ENCODE results near the gene FBXO7. TPM values are rescaled to one million over a fixed set of nuclear protein-coding genes. Genes with fewer than 3 reads are reported as not detected.
A peak's percentile ranks its signal among the peaks of the same experiment; 100 is the strongest.

The FBXO7 gene
- 100 to 1,000 TPM in 1 of 2 donors, 10 to 100 TPM in 1; 96.1 to 103 TPM for total RNA-seq

DNA sequence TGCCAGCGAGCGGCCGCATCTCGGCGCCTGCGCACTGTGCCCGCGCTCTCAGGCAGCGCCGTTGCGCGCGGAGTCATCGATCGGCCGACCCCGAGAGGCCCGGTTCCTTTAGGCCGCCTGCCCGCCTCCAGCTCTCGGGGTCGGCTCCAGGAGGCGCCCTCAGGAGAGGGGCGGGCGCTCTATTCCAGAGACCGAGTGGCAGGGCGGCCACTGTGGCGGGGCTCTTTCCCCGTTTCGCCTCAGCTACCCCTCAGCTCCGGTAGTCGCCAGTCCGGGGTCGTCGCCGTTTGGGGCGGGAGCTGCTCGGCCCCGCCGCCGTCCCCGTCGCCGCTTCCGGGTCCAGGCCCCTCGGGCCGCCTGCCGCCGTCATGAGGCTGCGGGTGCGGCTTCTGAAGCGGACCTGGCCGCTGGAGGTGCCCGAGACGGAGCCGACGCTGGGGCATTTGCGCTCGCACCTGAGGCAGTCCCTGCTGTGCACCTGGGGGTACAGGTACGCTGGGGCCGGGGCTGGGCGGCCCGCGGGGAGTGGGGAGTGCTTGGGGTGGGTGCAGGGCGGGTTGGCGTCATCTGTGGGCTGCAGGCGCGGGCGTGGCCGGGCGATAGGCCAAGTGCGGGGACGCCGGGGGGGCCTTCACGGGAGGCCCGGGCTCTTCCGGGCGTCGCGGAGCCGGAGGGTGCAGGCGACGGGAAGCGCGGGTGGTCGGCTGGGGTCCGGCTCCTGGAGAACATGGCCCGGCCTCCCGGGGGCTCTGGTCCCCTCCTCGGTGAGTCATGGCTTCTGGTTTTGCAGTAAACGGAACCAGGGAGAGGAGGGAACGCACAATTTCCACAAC, at the start of gene FBXO7:
FBXO7 (plus strand) TSS at position 177 of the 833 bp plus-strand sequence; CDS start at position 369, 192 bp downstream.
- H3K27me3 Mint-ChIP-seq (ENCODE audit: low read depth), result no peaks in the 10 kb centered on the region
- H3K9me3 Mint-ChIP-seq, result no peaks in the 10 kb centered on the region
- ATAC-seq (replicated peaks in 1 of 2), result peak; percentile 85 to 87
- H3K4me1 Mint-ChIP-seq (ENCODE audit: low read depth), result peaks cover 22% of the 10 kb centered on the region
- H3K36me3 Mint-ChIP-seq (ENCODE audit: insufficient read depth in 2 of 2), result peaks cover under 1 to 1% of the 10 kb centered on the region in 2 donors
- DNase-seq, result peak; percentile 90
- peak within 1 kb of the TSS; percentile 90 to 95 for H3K4me3 Mint-ChIP-seq
- H3K27ac Mint-ChIP-seq, result peak within 1 kb of the TSS; percentile 98

DNA sequence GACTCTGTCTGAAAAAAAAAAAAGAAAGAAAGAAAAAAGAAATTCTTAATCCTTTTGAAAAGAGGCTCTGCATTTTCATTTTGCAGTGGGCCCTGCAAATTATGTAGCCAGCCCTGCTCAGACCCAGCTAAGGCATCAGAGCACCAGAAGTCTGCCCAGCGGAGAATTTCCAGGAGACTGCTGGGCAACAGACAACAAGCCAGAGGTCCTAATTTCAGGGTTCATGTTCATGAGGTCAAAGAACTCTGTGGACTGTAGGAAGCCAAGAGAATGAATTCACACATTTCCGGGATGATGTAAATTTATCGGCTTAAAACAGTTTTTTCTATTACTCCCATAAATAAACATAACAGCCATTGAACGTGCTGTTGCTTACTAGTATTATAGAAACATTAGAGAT, 47.7 kb upstream of the FBXO7 start:
- H3K4me1 Mint-ChIP-seq (ENCODE audit: low read depth), result peaks cover 8% of the 10 kb centered on the region
- H3K27ac Mint-ChIP-seq, result no peak overlapping the region
- no peak for DNase-seq
- ATAC-seq (replicated peaks in 1 of 2), result no peak
- H3K27me3 Mint-ChIP-seq (ENCODE audit: low read depth), result peaks cover 25% of the 10 kb centered on the region
- H3K9me3 Mint-ChIP-seq, result no peaks in the 10 kb centered on the region
- no peaks in the 10 kb centered on the region for H3K36me3 Mint-ChIP-seq (ENCODE audit: insufficient read depth in 2 of 2)
- no peak overlapping the region for H3K4me3 Mint-ChIP-seq

DNA sequence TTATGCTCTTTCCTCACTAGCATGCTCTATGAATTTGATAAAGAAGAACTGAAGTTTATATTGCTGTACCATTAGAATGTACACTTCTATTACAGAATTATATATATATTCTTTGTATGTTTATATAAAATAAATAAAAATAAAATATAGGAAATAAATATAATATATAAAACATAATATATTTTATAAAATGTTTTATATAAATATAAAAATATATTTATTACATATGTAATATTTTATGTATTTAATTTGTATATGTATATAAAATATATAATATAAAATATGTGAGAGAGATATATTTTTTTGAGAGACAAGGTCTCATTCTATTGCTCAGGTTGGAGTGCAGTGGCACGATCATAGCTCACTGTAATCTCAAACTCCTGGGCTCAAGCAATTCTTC, 44.3 kb upstream of the FBXO7 start:
- no peak overlapping the region for H3K4me3 Mint-ChIP-seq
- no peak for DNase-seq
- no peaks in the 10 kb centered on the region for H3K9me3 Mint-ChIP-seq
- H3K36me3 Mint-ChIP-seq (ENCODE audit: insufficient read depth in 2 of 2), result no peaks in the 10 kb centered on the region
- no peak overlapping the region for H3K27ac Mint-ChIP-seq
- peaks cover 8% of the 10 kb centered on the region for H3K4me1 Mint-ChIP-seq (ENCODE audit: low read depth)
- peaks cover 9% of the 10 kb centered on the region for H3K27me3 Mint-ChIP-seq (ENCODE audit: low read depth)
- ATAC-seq (replicated peaks in 1 of 2), result no peak

DNA sequence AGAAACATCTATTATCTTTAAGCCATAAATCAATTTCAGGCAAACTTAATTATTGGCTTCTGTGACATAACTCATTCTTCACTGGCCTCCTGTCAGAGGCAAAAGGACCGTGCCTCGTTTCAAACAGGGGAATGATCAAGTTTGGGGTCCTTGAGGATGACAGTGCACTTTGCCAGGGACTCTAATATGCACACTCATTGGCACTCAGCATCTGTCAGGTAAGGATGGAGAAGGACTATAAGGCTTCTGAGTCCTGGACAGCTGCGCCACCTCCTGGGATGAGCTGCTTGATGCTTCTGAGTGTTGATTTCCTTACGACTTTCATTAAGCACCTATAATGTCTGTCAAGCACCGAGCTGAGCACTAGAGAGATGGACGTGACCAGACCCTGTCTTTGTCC, 30.5 kb upstream of the FBXO7 start:
- peaks cover 9% of the 10 kb centered on the region for H3K27me3 Mint-ChIP-seq (ENCODE audit: low read depth)
- H3K27ac Mint-ChIP-seq, result no peak overlapping the region
- H3K9me3 Mint-ChIP-seq, result no peaks in the 10 kb centered on the region
- no peaks in the 10 kb centered on the region for H3K4me1 Mint-ChIP-seq (ENCODE audit: low read depth)
- no peak overlapping the region for H3K4me3 Mint-ChIP-seq
- DNase-seq (peak; percentile 4 to 14), ATAC-seq (replicated peaks in 1 of 2) (no peak)
- H3K36me3 Mint-ChIP-seq (ENCODE audit: insufficient read depth in 2 of 2), result no peaks in the 10 kb centered on the region

DNA sequence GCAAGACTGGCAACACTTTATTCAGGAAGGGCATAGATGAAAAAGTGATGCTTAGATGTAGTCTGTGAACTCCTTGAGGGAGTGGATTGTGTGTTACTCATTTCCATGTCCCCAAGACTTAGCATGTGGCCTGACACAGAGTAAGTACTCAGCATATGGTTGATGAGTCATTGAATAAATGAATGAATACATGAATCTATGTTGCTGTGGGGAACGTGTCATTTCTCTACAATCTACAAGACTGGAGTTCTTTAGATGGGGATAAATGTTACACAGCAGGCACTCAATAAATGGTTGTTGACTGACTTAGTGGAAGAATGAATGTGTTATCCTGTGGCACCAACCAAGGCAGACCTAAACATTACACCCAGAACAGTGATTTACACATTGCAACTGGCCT, 28.3 kb upstream of the FBXO7 start:
- Mint-ChIP-seq H3K27me3 (ENCODE audit: low read depth) (peaks cover 9% of the 10 kb centered on the region), H3K27ac (no peak overlapping the region), H3K36me3 (ENCODE audit: insufficient read depth in 2 of 2) (no peaks in the 10 kb centered on the region), H3K4me3 (no peak overlapping the region), H3K9me3 (no peaks in the 10 kb centered on the region), H3K4me1 (ENCODE audit: low read depth) (no peaks in the 10 kb centered on the region)
- ATAC-seq (replicated peaks in 1 of 2) (peak; percentile 81 to 93), DNase-seq (no peak)

DNA sequence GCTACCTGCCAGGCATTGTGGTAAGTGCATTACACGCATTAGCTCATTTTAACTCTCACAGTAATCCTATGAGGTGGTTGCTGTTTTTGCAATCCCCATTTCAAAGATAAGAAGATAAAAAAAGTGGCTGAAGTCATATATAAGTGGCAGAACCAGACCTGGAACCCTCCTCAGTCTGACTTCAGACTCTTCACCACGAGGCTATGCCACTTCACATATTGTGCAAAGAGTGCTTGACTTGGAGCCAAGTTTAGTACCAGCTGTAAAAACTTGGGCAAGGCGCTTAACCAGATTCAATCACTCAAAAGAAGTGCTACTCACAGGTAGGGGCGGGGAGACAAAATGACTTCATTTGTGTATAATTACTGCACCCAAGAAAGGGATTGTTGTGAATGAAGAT, 25.6 kb upstream of the FBXO7 start:
- Mint-ChIP-seq H3K36me3 (ENCODE audit: insufficient read depth in 2 of 2) (no peaks in the 10 kb centered on the region), H3K27me3 (ENCODE audit: low read depth) (peaks cover 17% of the 10 kb centered on the region), H3K27ac (no peak overlapping the region), H3K9me3 (no peaks in the 10 kb centered on the region), H3K4me1 (ENCODE audit: low read depth) (no peaks in the 10 kb centered on the region), H3K4me3 (no peak overlapping the region)
- ATAC-seq (replicated peaks in 1 of 2) (no peak), DNase-seq (no peak)

DNA sequence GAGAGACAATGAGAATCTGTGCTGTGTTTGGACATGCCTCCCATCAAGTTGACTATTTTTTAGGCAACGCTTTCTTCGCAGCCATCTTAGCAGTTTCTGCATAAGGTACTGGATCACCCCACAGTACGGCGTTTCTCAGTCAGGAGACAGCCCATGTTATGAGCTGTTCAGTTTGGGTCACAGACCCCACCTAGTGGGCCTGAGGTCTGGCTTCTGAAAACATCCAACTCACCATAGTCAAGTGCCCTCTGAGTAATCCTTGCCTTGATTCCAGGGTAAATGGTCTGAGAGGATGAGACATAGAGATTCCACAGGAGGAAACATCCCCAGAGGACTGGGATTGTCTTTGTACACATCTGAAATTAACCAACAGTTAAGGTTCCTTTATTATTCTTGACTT, 17.6 kb upstream of the FBXO7 start:
- no peak for ATAC-seq (replicated peaks in 1 of 2)
- peaks cover 65% of the 10 kb centered on the region for H3K27me3 Mint-ChIP-seq (ENCODE audit: low read depth)

DNA sequence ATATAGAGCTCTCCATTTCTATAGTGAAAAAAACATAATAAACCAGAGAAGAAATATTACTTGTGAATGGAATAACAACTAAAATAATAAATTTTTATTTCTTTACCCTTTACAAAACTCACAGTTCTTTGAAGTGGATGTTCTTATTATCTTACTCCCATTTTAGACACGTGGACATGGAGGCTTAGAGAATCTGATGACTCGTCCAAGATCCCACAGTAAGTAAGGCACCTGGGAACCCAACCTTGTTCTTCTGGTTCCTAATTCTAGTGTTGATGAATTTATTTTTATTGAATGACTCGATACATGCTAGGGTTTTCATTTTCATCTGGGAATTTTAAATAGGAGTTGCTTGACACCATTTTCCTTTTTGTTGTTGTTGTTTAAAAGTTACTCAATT, 12.2 kb upstream of the FBXO7 start:
- H3K4me3 Mint-ChIP-seq, result no peak overlapping the region

More for the DNA sequence above, 17.6 kb upstream of the FBXO7 start:
- Mint-ChIP-seq H3K4me3 (no peak overlapping the region), H3K27ac (no peak overlapping the region), H3K4me1 (ENCODE audit: low read depth) (no peaks in the 10 kb centered on the region), H3K9me3 (no peaks in the 10 kb centered on the region), H3K36me3 (ENCODE audit: insufficient read depth in 2 of 2) (no peaks in the 10 kb centered on the region)
- DNase-seq, result no peak

DNA sequence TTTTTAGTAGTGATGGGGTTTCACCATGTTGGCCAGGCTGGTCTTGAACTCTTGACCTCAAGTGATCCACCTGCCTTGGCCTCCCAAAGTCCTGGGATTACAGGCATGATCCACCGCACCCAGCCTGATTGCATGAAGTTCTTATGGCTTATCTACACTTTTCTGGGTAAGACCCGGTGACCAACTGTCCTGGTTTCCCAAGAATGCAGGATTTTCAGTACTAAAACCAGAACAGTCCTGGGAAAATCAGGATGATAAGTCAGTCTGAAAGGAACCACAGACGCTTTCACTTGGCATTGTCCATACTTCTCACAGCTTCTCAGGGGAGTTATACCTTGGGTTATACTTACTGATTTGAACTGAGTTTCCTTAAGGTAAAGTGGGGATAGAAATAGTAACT, 8.9 kb upstream of the FBXO7 start:
- Mint-ChIP-seq H3K9me3 (no peaks in the 10 kb centered on the region), H3K27me3 (ENCODE audit: low read depth) (peaks cover 42% of the 10 kb centered on the region), H3K36me3 (ENCODE audit: insufficient read depth in 2 of 2) (no peaks in the 10 kb centered on the region), H3K4me1 (ENCODE audit: low read depth) (no peaks in the 10 kb centered on the region), H3K27ac (no peak overlapping the region), H3K4me3 (no peak overlapping the region)
- DNase-seq (no peak), ATAC-seq (replicated peaks in 1 of 2) (no peak)

More for the DNA sequence above, 12.2 kb upstream of the FBXO7 start:
- ATAC-seq (replicated peaks in 1 of 2) (no peak), DNase-seq (no peak)
- H3K27ac Mint-ChIP-seq, result no peak overlapping the region
- H3K9me3 Mint-ChIP-seq, result no peaks in the 10 kb centered on the region
- no peaks in the 10 kb centered on the region for H3K36me3 Mint-ChIP-seq (ENCODE audit: insufficient read depth in 2 of 2)
- no peaks in the 10 kb centered on the region for H3K4me1 Mint-ChIP-seq (ENCODE audit: low read depth)
- peaks cover 58% of the 10 kb centered on the region for H3K27me3 Mint-ChIP-seq (ENCODE audit: low read depth)

DNA sequence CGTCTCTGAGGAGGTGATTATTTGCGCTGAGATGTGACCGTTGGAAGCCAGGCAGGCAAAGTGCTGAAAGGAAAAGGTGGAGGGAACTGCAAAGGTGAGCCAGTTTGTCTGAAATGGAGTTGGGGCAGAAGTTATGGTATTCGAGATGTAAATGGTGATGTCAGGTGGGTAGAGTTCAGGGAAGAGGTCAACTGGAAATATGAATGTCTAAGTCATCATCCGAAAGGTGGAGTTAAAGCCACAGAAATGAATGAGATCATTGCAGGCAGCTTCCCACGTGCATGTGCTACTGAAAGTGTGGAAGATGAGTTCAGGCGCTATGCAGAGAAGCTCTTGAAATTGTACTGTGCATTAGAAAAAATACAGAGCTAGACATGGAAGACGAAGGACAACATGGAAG, 8.1 kb upstream of the FBXO7 start:
- Mint-ChIP-seq H3K9me3 (no peaks in the 10 kb centered on the region), H3K4me3 (no peak overlapping the region), H3K27ac (no peak overlapping the region), H3K36me3 (ENCODE audit: insufficient read depth in 2 of 2) (no peaks in the 10 kb centered on the region), H3K4me1 (ENCODE audit: low read depth) (no peaks in the 10 kb centered on the region), H3K27me3 (ENCODE audit: low read depth) (peaks cover 34% of the 10 kb centered on the region)
- no peak for ATAC-seq (replicated peaks in 1 of 2)
- no peak for DNase-seq

DNA sequence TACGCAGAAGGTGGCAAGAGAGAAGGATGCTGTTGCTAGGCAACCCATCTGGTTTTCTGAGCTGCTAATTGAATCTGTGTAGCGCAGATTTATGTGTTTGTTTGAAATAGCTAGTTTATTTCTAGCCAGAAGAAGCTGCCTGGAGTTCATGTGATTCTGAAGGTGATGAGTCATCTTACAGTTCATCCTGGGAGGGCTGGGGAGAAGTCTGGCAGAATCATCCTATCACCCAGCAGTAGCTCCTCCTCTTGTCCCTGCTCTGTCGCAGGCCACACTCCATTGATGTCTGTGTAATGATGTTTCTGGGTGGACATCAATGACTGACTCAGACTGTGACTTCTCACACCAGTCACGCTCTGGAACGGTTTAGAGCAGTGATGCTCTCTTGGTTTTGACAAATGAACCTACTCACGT, 4.8 kb upstream of the FBXO7 start:
- DNase-seq (no peak), ATAC-seq (replicated peaks in 1 of 2) (no peak)
- H3K4me1 Mint-ChIP-seq (ENCODE audit: low read depth), result peaks cover 11% of the 10 kb centered on the region
- no peak overlapping the region for H3K4me3 Mint-ChIP-seq
- H3K27me3 Mint-ChIP-seq (ENCODE audit: low read depth), result peaks cover 14% of the 10 kb centered on the region
- H3K27ac Mint-ChIP-seq, result no peak overlapping the region
- H3K36me3 Mint-ChIP-seq (ENCODE audit: insufficient read depth in 2 of 2), result no peaks in the 10 kb centered on the region
- no peaks in the 10 kb centered on the region for H3K9me3 Mint-ChIP-seq

DNA sequence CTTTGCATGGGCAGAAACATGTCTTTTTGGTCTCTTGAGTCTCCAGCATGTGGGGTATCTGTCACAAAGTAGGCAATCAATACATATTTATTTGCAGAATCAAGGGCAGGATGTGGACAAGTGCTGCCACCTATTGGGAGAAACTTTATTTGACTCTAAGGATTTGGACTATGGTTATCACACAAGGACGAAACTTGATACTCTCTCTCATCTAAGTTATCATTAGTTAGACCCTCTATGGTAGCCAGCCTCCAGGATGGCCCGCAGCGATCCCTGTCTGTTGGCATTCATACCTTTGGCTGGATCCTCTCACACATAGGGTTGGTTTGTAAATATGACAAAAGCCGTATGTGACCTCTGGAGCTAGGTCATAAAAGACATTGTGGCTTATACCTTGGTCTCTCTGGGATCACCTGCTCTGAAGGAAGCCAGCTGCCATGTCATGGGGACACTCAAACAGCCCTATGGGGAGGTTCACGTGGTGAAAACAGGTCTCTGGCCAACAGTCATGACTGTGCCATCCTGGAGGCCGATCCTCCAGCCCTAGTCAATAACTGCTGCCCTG, 1.1 kb upstream of the FBXO7 start:
- ATAC-seq (replicated peaks in 1 of 2), result peak in 1 of 2 donors; percentile 12
- no peaks in the 10 kb centered on the region for H3K9me3 Mint-ChIP-seq
- no peaks in the 10 kb centered on the region for H3K36me3 Mint-ChIP-seq (ENCODE audit: insufficient read depth in 2 of 2)
- peaks cover 17% of the 10 kb centered on the region for H3K4me1 Mint-ChIP-seq (ENCODE audit: low read depth)
- H3K4me3 Mint-ChIP-seq, result peak overlapping the region; percentile 90 to 95
- peak; percentile 26 to 52 for DNase-seq
- H3K27me3 Mint-ChIP-seq (ENCODE audit: low read depth), result no peaks in the 10 kb centered on the region
- peak overlapping the region; percentile 84 for H3K27ac Mint-ChIP-seq

DNA sequence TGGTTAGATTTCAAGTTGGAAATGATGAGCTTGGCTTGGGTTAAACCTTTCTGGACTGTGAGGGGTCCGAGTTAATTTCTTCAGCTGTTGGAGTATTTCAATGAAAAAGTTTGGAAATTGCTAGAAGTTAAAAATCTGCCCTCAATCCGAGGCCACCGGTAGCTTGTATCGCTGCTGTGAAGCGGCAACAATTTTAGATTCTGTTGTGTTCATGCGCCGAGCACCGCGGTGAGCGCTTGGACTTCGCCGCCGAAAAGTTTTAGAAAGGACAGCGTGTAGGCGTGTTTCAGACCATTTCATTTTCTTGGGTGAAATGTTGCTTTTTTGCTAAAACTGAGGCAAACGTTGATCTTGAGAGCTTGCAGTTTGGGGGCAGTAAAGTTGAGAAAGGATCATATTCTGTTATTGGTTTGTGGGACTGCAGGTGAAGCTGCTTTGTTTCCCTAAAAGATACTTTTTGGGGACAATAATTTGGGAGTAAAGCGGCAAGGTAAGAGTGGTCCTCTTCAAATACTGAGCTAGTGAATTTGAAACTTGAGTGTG, 928 bp downstream of the FBXO7 start:
- ATAC-seq (replicated peaks in 1 of 2) (peak in 1 of 2 donors; percentile 8), DNase-seq (peak in 1 of 2 donors; percentile 19)
- Mint-ChIP-seq H3K27ac (peak overlapping the region; percentile 98), H3K27me3 (ENCODE audit: low read depth) (no peaks in the 10 kb centered on the region), H3K9me3 (no peaks in the 10 kb centered on the region), H3K36me3 (ENCODE audit: insufficient read depth in 2 of 2) (peaks cover 2 to 7% of the 10 kb centered on the region in 2 donors), H3K4me1 (ENCODE audit: low read depth) (peaks cover 22% of the 10 kb centered on the region), H3K4me3 (peak overlapping the region; percentile 90 to 95)

Measured in activated T-cell treated with anti-CD3 and anti-CD28 coated beads, Interleukin-2, amount 50 U/mL, for 72 hours (primary cell).